Coronary artery (tissue), 2 donors: ENCODE measurements around the gene MFAP2.

Experiments used
- DNase-seq: peaks from one replicate; pipeline ENCODE4 v3.0.0-alpha.2; 2017; ENCODE audit warnings: low spot score
- H3K27ac ChIP-seq, 2 donors: fragments of 200-600 bp; sonication (generic); one replicate each; pipeline ENCODE4 v1.5.1; 2016 to 2019
- H3K4me3 ChIP-seq: fragments of 200-600 bp; sonication (generic); 2 replicates; pipeline ENCODE4 v1.5.1; 2016; ENCODE audit warnings: mild to moderate bottlenecking, moderate library complexity
- CTCF ChIP-seq: fragments of 200-600 bp; sonication (generic); IDR thresholded peaks from one replicate; pipeline ENCODE4 v1.5.1; 2019; ENCODE audit warnings: antibody characterized with exemption

The MFAP2 gene

GRCh38 chr1:16980473-16981268 is at the start of gene MFAP2:
MFAP2 (minus strand) TSS chr1:16980620; CDS start chr1:16978273, 2,347 bp downstream.
- no peak for DNase-seq
- H3K27ac ChIP-seq: peak within 1 kb of the TSS; percentile 95 to 97
- TF ChIP-seq CTCF: no peak
- H3K4me3 ChIP-seq: peak within 1 kb of the TSS; percentile 80

- H3K27ac ChIP-seq: no peak overlapping the region
- no peak overlapping the region for H3K4me3 ChIP-seq
- no peak for DNase-seq
- no peak for TF ChIP-seq CTCF
Observed at GRCh38 chr1:17030206-17030605, 49.8 kb upstream of the MFAP2 start.

- H3K27ac ChIP-seq: no peak overlapping the region
- no peak for TF ChIP-seq CTCF
- no peak for DNase-seq
Observed at GRCh38 chr1:17028662-17029188, 48.3 kb upstream of the MFAP2 start.

GRCh38 chr1:17027900-17028299 is 47.5 kb upstream of the MFAP2 start:
- TF ChIP-seq CTCF: no peak
- Histone ChIP-seq H3K27ac (no peak overlapping the region), H3K4me3 (no peak overlapping the region)
- DNase-seq: no peak

More at GRCh38 chr1:17028662-17029188, 48.3 kb upstream of the MFAP2 start:
- H3K4me3 ChIP-seq: no peak overlapping the region

GRCh38 chr1:17027403-17027802 is 47.0 kb upstream of the MFAP2 start:
- Histone ChIP-seq H3K27ac (no peak overlapping the region), H3K4me3 (no peak overlapping the region)
- TF ChIP-seq CTCF: no peak
- no peak for DNase-seq

- H3K27ac ChIP-seq: no peak overlapping the region
- no peak overlapping the region for H3K4me3 ChIP-seq
- no peak for TF ChIP-seq CTCF
- no peak for DNase-seq
Observed at GRCh38 chr1:17024721-17025120, 44.3 kb upstream of the MFAP2 start.

- H3K27ac ChIP-seq: no peak overlapping the region
- DNase-seq: no peak
- H3K4me3 ChIP-seq: no peak overlapping the region
- no peak for TF ChIP-seq CTCF
Observed at GRCh38 chr1:17023573-17023972, 43.2 kb upstream of the MFAP2 start.
